RWPE2 (cell line): ENCODE measurements around the gene ITFG1.
A peak's percentile ranks its signal among the peaks of the same experiment; 100 is the strongest.

Experiments
- ATAC-seq: fragments of 200-7000 bp; cut with Tn5 transposase; 3 replicates; pipeline ENCODE4 v1.9.1; 2021; ENCODE audit warnings: low read depth
- DNase-seq: peaks from one replicate; pipeline ENCODE4 v3.0.0-alpha.2; 2020; ENCODE audit warnings: low spot score
- H3K27ac ChIP-seq: fragments of 450-650 bp; 2 replicates; pipeline ENCODE4 v1.5.1; 2017; ENCODE audit warnings: mild to moderate bottlenecking; ENCODE audit not compliant: poor library complexity, severe bottlenecking
- H3K27me3 ChIP-seq: fragments of 250-450 bp; sonication (Bioruptor Pico); 2 replicates; pipeline ENCODE4 v1.5.1; 2021; ENCODE audit warnings: mild to moderate bottlenecking, moderate library complexity; ENCODE audit not compliant: insufficient read depth, poor library complexity, severe bottlenecking
- H3K36me3 ChIP-seq: fragments of 250-450 bp; sonication (Bioruptor Pico); 2 replicates; pipeline ENCODE4 v1.5.1; 2020; ENCODE audit warnings: low read depth, mild to moderate bottlenecking, moderate library complexity
- H3K4me1 ChIP-seq: fragments of 250-450 bp; sonication (Bioruptor Pico); 2 replicates; pipeline ENCODE4 v1.5.1; 2021; ENCODE audit warnings: mild to moderate bottlenecking, moderate library complexity; ENCODE audit not compliant: insufficient read depth, poor library complexity, severe bottlenecking
- H3K4me3 ChIP-seq: fragments of 250-450 bp; sonication (Bioruptor Pico); 2 replicates; pipeline ENCODE4 v1.5.1; 2021; ENCODE audit warnings: mild to moderate bottlenecking, moderate library complexity; ENCODE audit not compliant: severe bottlenecking
- H3K9me3 ChIP-seq: fragments of 250-450 bp; sonication (Bioruptor Pico); 2 replicates; pipeline ENCODE4 v1.5.1; 2021; ENCODE audit warnings: mild to moderate bottlenecking, moderate library complexity; ENCODE audit not compliant: severe bottlenecking
- TF ChIP-seq, protein P1 (sequence below): fragments of 450-650 bp; IDR thresholded peaks from one replicate; pipeline ENCODE4 v1.5.1; 2017; ENCODE audit warnings: mild to moderate bottlenecking, moderate library complexity; ENCODE audit not compliant: poor library complexity, severe bottlenecking

The ITFG1 gene

DNA sequence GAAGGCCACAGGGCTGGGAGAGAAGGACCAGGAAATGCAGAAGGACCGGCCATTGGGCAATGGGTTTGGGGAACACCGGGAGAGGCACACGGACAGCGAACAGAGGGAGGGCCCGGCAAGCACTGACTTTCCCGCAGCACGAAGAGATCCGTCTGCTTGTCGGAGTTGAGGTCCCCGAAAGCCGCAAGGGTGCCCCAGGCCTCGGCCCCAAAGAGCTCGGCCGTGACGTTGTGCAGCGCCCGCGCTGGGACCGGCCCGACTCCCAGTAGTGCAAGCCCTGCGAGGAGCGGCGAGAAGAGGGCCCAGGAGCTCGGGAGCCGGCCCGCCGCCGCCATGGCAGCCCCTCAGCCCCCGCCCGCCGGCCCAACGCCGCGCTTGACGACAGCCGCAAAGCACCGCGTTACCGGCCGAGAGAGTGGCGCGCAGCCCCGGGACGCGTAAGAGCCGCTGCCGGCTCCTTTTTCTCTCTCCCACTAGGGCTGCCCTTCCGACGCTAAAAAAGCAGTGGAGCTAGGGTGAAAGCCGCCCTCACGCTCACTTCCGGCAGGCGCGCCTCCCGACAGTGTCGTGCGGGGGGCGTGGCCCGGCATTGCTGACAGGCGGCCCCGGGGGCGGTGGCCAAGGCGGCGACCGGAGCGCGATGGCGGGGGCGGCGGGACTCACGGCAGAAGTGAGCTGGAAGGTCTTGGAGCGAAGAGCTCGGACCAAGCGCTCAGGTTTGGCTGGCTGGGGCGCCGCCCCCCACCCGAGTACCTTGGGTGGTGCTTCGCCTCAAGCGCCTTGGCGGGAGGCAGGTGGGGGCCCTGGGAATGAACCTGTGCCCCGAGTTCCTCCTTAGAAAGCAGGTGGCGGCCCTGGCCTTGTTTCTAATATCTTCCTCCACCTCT lies at the start of gene ITFG1, which contains the start of gene PHKB:
ITFG1 (minus strand) TSS at position 353 of the 887 bp plus-strand sequence; CDS start at position 335, 18 bp downstream.
PHKB (plus strand) TSS at position 621 of the 887 bp plus-strand sequence; CDS start at position 641, 20 bp downstream.
- Histone ChIP-seq H3K36me3 (peaks cover 48% of the 10 kb centered on the region), H3K27ac (peak within 1 kb of the TSS; percentile 88), H3K9me3 (no peaks in the 10 kb centered on the region), H3K4me1 (peaks cover 31% of the 10 kb centered on the region), H3K4me3 (peak within 1 kb of the TSS; percentile 85), H3K27me3 (no peaks in the 10 kb centered on the region)
- peak; percentile 74 for ATAC-seq
- DNase-seq = peak; percentile 94
- TF ChIP-seq, protein P1, sequence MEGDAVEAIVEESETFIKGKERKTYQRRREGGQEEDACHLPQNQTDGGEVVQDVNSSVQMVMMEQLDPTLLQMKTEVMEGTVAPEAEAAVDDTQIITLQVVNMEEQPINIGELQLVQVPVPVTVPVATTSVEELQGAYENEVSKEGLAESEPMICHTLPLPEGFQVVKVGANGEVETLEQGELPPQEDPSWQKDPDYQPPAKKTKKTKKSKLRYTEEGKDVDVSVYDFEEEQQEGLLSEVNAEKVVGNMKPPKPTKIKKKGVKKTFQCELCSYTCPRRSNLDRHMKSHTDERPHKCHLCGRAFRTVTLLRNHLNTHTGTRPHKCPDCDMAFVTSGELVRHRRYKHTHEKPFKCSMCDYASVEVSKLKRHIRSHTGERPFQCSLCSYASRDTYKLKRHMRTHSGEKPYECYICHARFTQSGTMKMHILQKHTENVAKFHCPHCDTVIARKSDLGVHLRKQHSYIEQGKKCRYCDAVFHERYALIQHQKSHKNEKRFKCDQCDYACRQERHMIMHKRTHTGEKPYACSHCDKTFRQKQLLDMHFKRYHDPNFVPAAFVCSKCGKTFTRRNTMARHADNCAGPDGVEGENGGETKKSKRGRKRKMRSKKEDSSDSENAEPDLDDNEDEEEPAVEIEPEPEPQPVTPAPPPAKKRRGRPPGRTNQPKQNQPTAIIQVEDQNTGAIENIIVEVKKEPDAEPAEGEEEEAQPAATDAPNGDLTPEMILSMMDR = no peak

DNA sequence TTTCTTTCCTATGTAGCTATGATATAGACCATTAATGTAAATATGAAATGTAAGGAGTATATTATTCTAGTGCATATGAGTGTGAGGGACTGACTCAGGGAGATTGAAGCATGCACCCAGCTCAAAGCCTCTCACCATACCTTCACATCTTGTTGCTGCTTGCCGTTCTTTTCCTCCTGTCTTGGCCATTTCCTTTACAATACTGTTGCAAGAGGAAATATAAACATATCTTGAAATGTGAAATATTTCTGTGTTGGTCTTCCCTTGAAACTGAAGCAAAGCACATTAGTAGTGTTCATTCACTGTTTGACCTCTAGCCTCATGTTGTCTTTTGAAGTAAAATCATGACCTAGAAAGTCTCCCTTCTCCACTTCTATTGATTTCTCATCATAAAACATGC lies 46.8 kb upstream of the ITFG1 start:
- no peak for ATAC-seq
- peaks cover 10% of the 10 kb centered on the region for H3K4me1 ChIP-seq

DNA sequence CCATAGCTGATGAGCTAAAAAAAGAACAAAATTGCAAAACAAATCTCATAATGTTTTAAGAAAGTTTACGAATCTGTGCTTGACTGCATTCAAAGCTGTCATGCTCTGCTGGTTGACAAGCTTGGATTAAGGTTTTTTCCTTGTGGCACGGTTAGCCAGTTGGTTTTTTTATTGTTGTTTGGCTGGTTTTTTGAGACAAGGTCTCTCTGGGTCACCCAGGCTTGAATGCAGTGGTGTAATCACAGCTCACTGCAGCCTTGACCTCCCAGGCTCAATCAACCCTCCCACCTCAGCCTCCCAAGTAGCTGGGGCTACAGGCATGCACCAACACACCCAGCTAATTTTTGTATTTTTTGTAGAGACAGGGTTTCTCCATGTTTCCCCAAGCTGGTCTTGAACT lies 45.9 kb upstream of the ITFG1 start:
- Histone ChIP-seq H3K36me3 (peaks cover 42% of the 10 kb centered on the region), H3K4me3 (no peak overlapping the region), H3K27ac (no peak overlapping the region), H3K9me3 (no peaks in the 10 kb centered on the region), H3K4me1 (peaks cover 10% of the 10 kb centered on the region), H3K27me3 (no peaks in the 10 kb centered on the region)
- DNase-seq = no peak
- ATAC-seq = no peak
- TF ChIP-seq, protein P1 = no peak

More for the DNA sequence above, 46.8 kb upstream of the ITFG1 start:
- no peak overlapping the region for H3K27ac ChIP-seq
- no peaks in the 10 kb centered on the region for H3K9me3 ChIP-seq
- no peak overlapping the region for H3K4me3 ChIP-seq
- TF ChIP-seq, protein P1 = no peak
- DNase-seq = no peak
- H3K36me3 ChIP-seq = peaks cover 47% of the 10 kb centered on the region
- no peaks in the 10 kb centered on the region for H3K27me3 ChIP-seq

DNA sequence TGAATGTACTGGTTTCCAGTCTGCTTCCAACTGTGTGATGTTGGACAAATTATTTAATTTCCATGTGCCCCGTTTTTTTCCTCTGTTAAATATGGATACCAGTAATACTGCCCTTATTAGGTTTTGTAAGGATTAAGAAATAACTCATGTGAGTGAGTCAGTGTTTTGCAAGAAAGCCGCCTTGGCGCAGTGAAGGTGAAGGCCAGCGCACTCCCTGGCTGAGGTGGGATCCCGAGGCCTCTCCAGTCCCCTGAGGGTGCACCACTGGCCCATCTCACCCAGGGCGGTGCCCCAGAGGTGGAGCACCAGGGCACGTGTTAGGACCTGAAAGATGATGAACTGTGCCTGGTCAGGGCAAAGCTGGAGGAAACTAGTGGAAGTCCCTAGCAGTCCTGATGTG lies 43.7 kb upstream of the ITFG1 start:
- ATAC-seq = peak; percentile 63
- TF ChIP-seq, protein P1 = no peak

DNA sequence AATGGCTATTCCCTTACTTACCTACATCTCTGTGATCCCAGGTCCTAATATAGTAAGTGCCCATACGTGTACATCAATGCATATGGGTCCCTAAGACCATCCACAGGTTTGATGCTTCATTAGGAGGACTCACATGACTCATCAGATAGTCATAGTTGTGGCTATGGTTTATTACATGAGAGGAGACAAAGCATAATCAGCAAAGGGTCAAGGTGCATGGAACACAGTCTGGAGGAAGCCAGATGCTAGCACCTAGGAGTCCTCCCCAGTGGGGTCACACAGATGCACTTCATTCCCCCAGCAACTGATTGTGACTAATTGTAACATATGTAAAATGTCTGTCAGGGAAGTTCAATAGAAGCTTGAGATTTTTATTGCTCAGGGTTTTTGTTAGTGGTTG lies 43.1 kb upstream of the ITFG1 start:
- Histone ChIP-seq H3K4me1 (peaks cover 10% of the 10 kb centered on the region), H3K27me3 (no peaks in the 10 kb centered on the region), H3K36me3 (peaks cover 56% of the 10 kb centered on the region), H3K9me3 (no peaks in the 10 kb centered on the region), H3K4me3 (no peak overlapping the region), H3K27ac (no peak overlapping the region)
- ATAC-seq = peak; percentile 78
- no peak for DNase-seq
- TF ChIP-seq, protein P1 = no peak

More for the DNA sequence above, 43.7 kb upstream of the ITFG1 start:
- Histone ChIP-seq H3K4me3 (no peak overlapping the region), H3K9me3 (no peaks in the 10 kb centered on the region), H3K27ac (no peak overlapping the region), H3K27me3 (no peaks in the 10 kb centered on the region), H3K4me1 (peaks cover 10% of the 10 kb centered on the region), H3K36me3 (peaks cover 51% of the 10 kb centered on the region)
- no peak for DNase-seq
